ENCODE data around the gene CKMT2. TPM values are rescaled to one million over a fixed set of nuclear protein-coding genes. Genes with fewer than 3 reads are reported as not detected.

CKMT2 gene
- total RNA-seq, 1 experiment from 2014 or later, result not detected

GRCh38 chr5:81235287-81236072 lies 2.4 kb downstream of the CKMT2 start:
- CTCF ChIA-PET, result interaction anchor here (0.6 kb wide), 1 partner anchor 64 kb away, joined by 4 read pairs; no protein-coding TSS in a partner anchor
- H3K27me3 Mint-ChIP-seq (ENCODE audit: insufficient read depth, unreplicated experiment), result no peaks in the 10 kb centered on the region

GRCh38 chr5:81238460-81238859 lies 5.3 kb downstream of the CKMT2 start:
- intact Hi-C loops (cut with micrococcal nuclease), result no loop called here
- no peaks in the 10 kb centered on the region for H3K9me3 Mint-ChIP-seq (ENCODE audit: unreplicated experiment)
- ChIA-PET CTCF (interaction anchor here (1.0 kb wide), 1 partner anchor 35 kb away, joined by 3 read pairs; no protein-coding TSS in a partner anchor), POLR2A (no interaction called here)
- DNase-seq (ENCODE audit: unreplicated experiment), result no peak
- H3K4me1 Mint-ChIP-seq (ENCODE audit: insufficient read depth, unreplicated experiment), result peaks cover 6% of the 10 kb centered on the region
- no TSS peak for BruUV-seq (replicated peaks)
- H3K4me3 Mint-ChIP-seq (ENCODE audit: unreplicated experiment), result no peak overlapping the region
- no peak overlapping the region for H3K27ac Mint-ChIP-seq (ENCODE audit: low read depth, unreplicated experiment)
- peaks cover 6% of the 10 kb centered on the region for H3K36me3 Mint-ChIP-seq (ENCODE audit: insufficient read depth, unreplicated experiment)
- TF ChIP-seq, protein P1, sequence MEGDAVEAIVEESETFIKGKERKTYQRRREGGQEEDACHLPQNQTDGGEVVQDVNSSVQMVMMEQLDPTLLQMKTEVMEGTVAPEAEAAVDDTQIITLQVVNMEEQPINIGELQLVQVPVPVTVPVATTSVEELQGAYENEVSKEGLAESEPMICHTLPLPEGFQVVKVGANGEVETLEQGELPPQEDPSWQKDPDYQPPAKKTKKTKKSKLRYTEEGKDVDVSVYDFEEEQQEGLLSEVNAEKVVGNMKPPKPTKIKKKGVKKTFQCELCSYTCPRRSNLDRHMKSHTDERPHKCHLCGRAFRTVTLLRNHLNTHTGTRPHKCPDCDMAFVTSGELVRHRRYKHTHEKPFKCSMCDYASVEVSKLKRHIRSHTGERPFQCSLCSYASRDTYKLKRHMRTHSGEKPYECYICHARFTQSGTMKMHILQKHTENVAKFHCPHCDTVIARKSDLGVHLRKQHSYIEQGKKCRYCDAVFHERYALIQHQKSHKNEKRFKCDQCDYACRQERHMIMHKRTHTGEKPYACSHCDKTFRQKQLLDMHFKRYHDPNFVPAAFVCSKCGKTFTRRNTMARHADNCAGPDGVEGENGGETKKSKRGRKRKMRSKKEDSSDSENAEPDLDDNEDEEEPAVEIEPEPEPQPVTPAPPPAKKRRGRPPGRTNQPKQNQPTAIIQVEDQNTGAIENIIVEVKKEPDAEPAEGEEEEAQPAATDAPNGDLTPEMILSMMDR (IDR thresholded peaks at IDR 0.05; ENCODE audit: unreplicated experiment), result no peak
- H3K27me3 Mint-ChIP-seq (ENCODE audit: insufficient read depth, unreplicated experiment), result no peaks in the 10 kb centered on the region

More at GRCh38 chr5:81235287-81236072, 2.4 kb downstream of the CKMT2 start:
- intact Hi-C loops (cut with micrococcal nuclease), result no loop called here
- TF ChIP-seq, protein P1 (IDR thresholded peaks at IDR 0.05; ENCODE audit: unreplicated experiment), result no peak
- POLR2A ChIA-PET, result interaction anchor here (1.0 kb wide), 1 partner anchor 64 kb away, joined by 3 read pairs; no protein-coding TSS in a partner anchor
- BruUV-seq (replicated peaks), result no TSS peak
- Mint-ChIP-seq H3K36me3 (ENCODE audit: insufficient read depth, unreplicated experiment) (no peaks in the 10 kb centered on the region), H3K4me1 (ENCODE audit: insufficient read depth, unreplicated experiment) (peaks cover 6% of the 10 kb centered on the region), H3K27ac (ENCODE audit: low read depth, unreplicated experiment) (no peak overlapping the region), H3K4me3 (ENCODE audit: unreplicated experiment) (no peak overlapping the region), H3K9me3 (ENCODE audit: unreplicated experiment) (no peaks in the 10 kb centered on the region)
- no peak for DNase-seq (ENCODE audit: unreplicated experiment)

- Mint-ChIP-seq H3K27me3 (ENCODE audit: insufficient read depth, unreplicated experiment) (no peaks in the 10 kb centered on the region), H3K4me1 (ENCODE audit: insufficient read depth, unreplicated experiment) (peaks cover 6% of the 10 kb centered on the region), H3K4me3 (ENCODE audit: unreplicated experiment) (no peak overlapping the region), H3K27ac (ENCODE audit: low read depth, unreplicated experiment) (no peak overlapping the region), H3K9me3 (ENCODE audit: unreplicated experiment) (no peaks in the 10 kb centered on the region), H3K36me3 (ENCODE audit: insufficient read depth, unreplicated experiment) (peaks cover 6% of the 10 kb centered on the region)
- ChIA-PET POLR2A (no interaction called here), CTCF (interaction anchor here (1.2 kb wide), 1 partner anchor 59 kb away, joined by 3 read pairs; no protein-coding TSS in a partner anchor)
- no peak for DNase-seq (ENCODE audit: unreplicated experiment)
- no TSS peak for BruUV-seq (replicated peaks)
- TF ChIP-seq, protein P1 (IDR thresholded peaks at IDR 0.05; ENCODE audit: unreplicated experiment), result no peak
- intact Hi-C loops (cut with micrococcal nuclease), result loop anchor here (10.0 kb wide), 1 partner anchor 55 kb away; no protein-coding TSS in a partner anchor
Observed at GRCh38 chr5:81239613-81240012, 6.5 kb downstream of the CKMT2 start.

- POLR2A ChIA-PET, result interaction anchor here (0.9 kb wide), 1 partner anchor 57 kb away, joined by 3 read pairs; no protein-coding TSS in a partner anchor
- no peaks in the 10 kb centered on the region for H3K9me3 Mint-ChIP-seq (ENCODE audit: unreplicated experiment)
- no peak overlapping the region for H3K27ac Mint-ChIP-seq (ENCODE audit: low read depth, unreplicated experiment)
- DNase-seq (ENCODE audit: unreplicated experiment), result no peak
- peaks cover 6% of the 10 kb centered on the region for H3K36me3 Mint-ChIP-seq (ENCODE audit: insufficient read depth, unreplicated experiment)
- CTCF ChIA-PET, result interaction anchor here (0.6 to 1.2 kb wide), 2 partner anchors 57 to 80 kb away, joined by 3 read pairs; no protein-coding TSS in a partner anchor
- no TSS peak for BruUV-seq (replicated peaks)
- H3K4me3 Mint-ChIP-seq (ENCODE audit: unreplicated experiment), result no peak overlapping the region
- intact Hi-C loops (cut with micrococcal nuclease), result loop anchor here (10.0 kb wide), 1 partner anchor 54 kb away; no protein-coding TSS in a partner anchor
- H3K27me3 Mint-ChIP-seq (ENCODE audit: insufficient read depth, unreplicated experiment), result no peaks in the 10 kb centered on the region
- TF ChIP-seq, protein P1 (IDR thresholded peaks at IDR 0.05; ENCODE audit: unreplicated experiment), result no peak
- peaks cover 10% of the 10 kb centered on the region for H3K4me1 Mint-ChIP-seq (ENCODE audit: insufficient read depth, unreplicated experiment)
Observed at GRCh38 chr5:81241001-81241400, 7.9 kb downstream of the CKMT2 start.

Measured in MCF 10A (cell line).